Measurements from ENCODE around the gene ABCC1.

The ABCC1 gene

DNA sequence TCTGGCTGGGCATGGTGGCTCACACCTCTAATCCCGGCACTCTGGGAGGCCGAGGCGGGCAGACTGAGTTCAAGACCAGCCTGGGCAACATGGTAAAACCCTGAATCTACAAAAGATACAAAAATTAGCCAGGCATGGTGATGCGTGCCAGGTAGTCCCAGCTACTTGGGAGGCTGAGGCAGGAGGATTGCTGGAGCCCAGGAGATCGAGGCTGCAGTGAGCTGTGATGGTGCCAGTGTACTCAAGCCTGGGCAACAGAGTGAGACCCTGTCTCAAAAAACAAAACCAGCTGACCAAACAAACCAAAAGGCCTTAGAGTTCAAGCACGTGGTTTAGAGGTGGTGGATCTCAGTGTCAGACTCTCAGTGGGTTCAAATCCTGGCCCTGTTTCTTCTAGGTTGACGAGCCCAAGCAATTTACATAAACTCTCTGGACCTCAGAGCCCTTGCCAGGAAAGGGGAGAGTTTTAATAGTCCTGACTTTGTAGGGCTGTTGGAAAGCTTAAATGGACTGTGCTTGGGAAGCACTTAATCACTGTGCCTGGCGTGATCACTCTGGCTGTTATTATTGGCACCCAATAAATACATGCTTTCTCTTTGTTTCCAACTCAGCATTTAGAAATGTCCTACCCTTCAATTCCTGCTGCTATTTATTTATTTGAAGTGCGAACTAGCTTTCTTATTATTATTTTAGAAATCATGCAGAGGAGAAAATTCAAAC is 44.7 kb downstream of the ABCC1 start:
- no peak for DNase-seq

DNA sequence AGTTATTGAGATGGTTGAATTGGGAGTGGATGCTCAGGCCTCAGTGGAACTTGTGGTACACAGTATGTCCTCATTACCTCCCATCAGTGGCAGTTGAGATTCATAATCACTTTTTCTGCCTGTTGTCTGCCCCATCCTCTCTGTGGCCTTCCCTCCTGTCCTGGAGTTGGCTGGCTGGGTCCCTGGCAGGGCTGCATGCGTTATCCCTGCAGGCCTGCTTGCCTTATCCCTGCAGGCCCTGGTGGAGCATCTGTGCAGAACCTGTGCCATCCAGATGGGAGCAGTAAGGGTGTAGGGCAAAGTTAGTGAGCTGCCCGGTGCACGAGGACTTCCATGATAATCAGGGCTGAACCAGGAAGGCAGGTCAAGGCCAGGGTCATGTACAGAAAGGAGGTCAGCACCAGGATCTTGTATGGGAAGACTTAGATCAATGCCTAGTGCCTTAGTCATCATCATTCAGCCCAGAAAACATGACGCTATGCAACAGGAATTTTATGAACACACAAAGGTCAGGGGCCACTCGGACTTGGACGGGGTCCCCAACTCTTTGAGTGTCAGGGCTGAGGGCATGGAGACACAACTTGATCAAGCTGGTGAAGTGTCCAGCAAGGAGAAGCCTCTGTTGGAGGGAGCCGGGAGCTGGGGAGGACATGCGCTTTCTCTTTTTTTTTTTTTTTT is 47.2 kb downstream of the ABCC1 start:
- no peak for DNase-seq

DNA sequence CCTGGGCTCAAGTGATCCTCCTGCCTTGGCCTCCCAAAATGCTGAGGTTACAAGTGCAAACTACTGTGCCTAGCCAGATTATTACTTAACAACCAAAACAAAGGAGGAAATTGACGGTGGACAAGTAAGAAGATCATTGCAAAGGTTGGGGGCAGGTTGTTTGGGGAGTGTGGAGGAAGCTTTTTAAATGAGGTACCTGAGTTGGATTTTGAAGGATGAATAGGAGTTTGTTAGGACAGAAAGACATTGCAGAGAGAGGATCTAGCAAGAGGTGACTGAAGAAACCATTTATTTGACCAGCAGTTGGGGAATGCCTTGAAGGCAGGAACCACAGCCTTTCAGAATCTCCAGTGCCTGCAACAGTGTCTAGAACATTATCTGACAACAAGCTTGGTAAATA is 51.3 kb downstream of the ABCC1 start:
- DNase-seq, result no peak

DNA sequence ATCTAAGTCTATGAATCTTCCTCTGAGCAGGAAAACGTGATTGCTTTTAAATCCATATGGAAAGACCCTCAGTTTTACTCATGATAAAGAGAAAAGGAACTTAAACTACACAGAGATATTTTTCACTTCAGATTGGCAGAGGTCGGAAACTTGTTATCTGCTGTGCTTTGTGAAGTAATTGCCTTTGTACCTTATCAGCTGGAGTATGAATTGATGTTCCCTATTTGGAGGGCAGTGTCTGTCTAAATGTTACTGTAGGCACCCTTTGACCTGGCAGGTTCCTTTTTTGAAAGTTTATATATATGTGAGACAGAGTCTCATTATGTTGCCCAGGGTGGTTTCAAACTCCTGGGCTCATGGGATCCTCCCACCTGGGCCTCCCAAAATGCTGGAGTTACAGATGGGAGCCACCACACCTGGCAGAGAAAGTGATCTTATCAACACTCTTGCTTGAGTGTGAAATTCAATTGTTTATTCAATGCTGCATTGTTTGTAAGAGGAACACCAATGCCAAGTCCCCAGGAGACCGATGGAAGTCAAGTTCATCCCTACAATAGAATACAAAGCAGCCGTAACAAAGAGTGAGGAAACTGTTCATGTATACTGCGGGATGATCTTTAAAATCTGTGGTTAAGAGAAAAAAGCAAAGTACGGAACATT is 52.3 kb downstream of the ABCC1 start:
- DNase-seq, result no peak

DNA sequence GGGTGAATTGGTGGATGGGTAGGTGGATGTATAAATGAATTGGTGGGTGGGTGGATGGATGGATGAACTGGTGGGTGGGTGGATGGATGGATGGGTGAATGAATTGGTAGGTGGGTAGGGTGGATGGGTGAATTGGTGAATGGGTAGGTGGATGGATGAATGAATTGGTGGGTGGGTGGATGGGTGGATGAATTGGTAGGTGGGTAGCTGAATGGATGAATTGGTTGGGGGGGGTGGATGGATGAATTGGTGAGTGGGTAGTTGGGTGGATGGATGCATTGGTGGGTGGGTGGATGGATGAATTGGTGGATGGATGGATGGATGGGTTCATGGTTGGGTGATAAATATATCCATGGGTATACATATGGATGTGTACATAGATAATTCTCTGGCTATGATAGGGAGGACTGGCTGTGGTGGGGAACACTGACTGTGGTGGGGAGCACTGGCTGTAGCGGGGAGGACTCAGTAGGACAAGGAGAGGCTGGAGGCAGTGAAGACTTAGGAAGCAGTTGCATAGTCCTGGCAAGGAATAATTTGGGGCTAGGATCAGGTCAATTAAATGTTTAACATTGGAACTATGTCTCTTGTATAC is 54.4 kb downstream of the ABCC1 start:
- no peak for DNase-seq

DNA sequence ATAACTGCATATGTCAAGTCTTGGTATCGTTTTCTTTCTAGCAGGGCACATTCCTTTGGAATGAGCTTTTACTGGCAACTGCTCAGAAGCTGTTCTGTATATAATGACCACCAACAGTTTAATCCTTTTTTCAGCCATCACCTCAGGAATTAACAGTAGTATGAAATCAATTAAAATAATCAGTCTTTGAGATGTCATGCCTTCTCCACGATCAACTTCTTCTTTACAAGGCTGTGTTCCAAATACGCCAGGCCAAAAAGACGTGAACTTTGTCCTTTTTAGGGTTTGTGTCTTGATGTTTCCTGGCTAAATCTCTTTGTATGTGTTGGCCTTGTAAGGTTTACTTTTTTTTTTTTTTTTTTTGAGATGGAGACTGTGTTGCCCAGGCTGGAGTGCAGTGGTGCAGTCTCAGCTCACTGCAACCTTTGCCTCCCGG is 54.9 kb downstream of the ABCC1 start:
- no peak for DNase-seq

DNA sequence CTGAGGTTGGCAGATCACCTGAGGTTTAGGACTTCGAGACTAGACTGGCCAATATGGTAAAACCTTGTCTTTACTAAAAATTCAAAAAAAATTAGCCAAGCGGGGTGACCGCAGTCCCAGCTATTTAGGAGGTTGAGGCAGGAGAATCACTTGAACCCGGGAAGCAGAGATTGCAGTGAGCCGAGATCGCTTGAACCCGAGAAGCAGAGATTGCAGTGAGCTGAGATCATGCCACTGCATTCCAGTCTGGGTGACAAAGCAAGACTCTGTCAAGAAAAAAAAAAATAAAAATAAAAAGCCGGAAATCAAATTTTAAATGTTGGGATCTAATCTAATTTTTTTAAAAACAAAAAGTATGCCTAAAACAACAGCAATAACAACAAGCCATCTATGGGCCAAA is 56.3 kb downstream of the ABCC1 start:
- no peak for DNase-seq

DNA sequence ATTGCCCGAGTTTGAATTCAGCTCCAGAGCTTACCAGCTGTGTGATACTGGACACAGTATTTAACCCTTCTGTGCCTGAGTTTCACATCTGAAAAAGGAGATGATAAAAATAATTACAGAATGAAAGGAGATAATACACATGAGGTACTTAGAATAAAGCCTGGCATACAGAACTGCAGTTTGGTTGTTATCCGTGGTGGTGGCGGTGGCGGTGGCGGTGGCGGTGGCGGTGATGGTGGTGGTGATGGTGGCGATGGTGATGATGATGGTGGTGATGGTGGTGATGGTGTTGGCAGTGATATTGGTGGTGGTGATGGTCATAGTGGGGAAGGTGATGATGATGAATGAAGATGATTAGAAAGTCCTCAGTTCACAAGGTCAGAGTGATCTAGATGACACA is 57.2 kb downstream of the ABCC1 start:
- no peak for DNase-seq

DNA sequence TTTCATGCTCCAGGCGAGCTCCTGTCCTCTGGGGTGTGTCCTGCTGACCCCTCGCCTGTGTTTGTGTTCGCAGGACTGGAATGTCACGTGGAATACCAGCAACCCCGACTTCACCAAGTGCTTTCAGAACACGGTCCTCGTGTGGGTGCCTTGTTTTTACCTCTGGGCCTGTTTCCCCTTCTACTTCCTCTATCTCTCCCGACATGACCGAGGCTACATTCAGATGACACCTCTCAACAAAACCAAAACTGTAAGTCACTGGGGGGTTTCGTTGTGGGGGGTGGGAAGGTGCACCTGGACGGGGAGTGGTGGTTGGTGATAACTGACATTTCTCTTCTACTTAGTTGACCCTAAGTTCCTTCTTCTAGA is 58.3 kb downstream of the ABCC1 start:
- DNase-seq, result no peak

DNA sequence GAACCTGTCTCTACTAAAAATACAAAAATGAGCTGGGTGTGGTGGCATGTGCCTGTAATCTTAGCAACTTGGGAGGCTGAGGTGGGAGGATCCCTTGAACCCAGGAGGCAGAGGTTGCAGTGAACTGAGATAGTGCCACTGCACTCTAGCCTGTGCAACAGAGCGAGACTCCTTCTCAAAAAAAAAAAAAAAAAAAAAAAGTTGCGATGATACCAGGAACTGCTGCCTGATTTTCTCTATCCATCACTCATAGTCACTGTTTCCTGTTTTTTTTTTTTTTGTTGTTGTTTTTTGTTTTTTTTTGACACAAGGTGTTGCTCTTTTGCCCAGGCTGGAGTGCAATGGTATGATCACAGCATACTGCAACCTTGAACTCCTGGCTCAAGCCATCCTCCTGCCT is 59.2 kb downstream of the ABCC1 start:
- DNase-seq, result no peak

DNA sequence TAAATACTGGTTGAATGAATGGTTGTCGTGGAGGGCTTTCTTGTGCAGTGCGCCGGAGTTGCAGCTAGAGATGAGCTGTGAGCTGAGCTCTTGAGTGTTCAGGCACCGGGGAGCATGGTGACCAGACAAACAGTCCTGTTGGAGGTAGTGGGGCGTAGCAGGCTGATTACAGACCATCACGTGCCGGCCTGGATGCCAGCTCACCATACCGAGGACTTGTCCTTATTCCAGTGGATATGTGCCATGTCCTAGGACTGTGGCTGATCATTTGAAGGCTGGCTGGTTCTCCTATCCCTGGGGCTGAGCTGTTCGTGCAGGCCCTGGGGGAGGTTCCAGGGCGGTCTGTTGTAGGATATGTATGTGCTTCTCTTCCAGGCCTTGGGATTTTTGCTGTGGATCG is 60.0 kb downstream of the ABCC1 start:
- DNase-seq, result no peak

DNA sequence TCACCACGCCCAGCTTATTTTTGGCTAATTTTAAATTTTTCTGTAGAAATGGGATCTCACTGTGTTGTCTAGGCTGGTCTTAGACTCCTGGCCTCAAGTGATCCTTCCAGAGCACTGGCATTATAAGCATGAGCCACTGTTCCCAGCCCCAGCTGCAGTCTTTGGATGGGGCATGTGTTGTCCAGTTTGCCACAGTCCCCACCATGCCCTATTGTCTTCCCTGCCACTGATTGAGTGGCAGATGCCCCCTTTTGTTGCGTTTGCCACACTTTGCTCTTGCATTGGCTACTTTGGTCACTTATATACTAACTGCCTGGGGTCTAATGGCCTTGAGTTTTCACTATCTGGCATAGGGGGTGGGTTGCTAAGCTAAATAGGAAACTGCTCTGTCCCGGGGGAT is 60.8 kb downstream of the ABCC1 start:
- DNase-seq, result no peak

DNA sequence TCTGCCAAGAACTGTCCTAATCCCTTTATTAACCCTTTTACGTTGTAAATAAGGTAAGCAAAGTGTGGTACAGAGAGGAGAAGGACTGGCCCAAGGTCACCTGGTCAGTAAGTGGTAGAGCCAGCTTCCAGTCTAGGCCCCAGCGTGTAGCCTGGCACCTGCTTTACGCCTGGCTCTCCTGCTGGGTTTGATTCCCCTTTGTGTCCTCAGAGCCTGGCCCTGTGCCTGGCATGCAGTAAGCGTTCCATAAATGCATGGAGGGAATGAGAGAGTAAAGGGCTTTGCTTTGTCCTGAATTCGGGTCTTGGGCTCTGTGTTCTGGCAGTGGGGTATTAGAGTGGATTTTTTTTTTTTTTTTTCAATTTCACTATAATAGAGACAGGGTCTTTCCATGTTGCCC is 62.7 kb downstream of the ABCC1 start:
- DNase-seq, result no peak

DNA sequence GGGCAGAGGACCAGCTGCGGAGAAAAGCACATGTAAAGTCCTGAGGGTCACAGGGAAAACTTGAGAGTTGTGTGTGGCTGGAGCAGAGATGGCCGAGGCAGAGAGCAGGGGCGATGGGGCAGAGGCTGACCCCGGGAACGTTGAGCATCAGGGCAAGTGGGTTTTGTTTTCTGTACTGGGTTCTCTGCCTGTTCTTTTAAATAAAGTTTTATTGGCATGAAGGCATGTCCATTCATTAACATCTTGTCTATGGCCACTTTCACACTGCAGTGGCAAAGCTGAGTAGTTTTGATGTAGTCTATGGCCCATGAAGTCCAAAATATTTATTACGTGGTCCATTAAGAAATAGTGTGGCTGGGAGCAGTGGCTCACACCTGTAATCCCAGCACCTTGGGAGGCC is 64.4 kb downstream of the ABCC1 start:
- DNase-seq, result no peak

DNA sequence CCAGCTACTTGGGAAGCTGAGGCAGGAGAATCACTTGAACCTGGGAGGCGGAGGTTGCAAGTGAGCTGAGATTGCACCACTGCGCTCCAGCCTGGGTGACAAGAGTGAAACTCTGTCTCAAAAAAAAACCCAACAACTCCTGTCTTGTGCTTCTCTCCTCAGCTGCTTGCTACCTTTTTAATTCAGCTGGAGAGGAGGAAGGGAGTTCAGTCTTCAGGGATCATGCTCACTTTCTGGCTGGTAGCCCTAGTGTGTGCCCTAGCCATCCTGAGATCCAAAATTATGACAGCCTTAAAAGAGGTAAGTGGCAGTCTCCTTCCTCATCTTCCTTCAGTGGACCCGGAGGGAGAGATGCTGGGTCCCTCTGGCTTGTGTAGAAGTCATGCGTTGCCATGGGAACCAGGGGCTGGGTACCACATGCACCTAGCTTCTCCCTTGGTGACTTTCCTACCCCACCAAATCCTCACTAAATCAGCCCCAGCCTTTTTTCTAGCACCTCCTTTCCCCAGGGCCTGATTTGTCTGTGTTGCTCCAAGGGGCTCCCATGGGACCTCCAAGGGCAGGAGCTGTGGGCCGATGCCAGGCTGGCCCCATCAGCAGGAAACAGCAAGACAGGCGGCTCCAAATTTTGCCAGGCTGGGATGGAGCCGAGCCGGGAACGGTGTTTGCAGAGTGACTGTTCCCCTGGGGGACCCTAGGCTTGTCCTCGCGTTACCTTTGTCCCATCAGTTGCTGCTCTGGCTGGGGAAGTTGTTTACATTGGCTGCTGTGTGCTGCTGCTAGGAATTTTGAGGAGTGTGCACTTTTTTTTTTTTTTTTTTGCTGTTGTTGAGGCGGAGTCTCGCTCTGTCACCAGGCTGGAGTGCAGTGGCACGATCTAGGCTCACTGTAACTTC is 65.2 kb downstream of the ABCC1 start:
- DNase-seq, result no peak

DNA sequence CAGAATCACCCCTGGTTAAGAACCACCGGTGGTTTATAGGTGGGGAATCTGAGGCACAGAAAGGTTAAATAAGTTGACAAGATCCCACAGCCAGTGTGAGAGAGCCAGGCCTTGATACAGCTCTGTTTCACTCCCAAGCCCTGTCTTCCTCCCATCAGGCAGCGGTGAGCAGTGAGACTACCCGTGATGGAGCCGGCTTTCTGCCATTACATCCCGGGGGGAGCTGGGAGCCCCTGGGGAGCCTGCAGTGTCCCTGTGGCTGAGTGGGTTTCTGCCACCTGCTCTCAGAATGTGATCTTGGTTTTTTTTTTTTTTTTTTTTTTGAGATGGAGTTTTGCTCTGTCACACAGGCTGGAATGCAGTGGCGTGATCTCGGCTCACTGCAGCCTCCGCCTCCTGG is 66.4 kb downstream of the ABCC1 start:
- DNase-seq, result no peak

DNA sequence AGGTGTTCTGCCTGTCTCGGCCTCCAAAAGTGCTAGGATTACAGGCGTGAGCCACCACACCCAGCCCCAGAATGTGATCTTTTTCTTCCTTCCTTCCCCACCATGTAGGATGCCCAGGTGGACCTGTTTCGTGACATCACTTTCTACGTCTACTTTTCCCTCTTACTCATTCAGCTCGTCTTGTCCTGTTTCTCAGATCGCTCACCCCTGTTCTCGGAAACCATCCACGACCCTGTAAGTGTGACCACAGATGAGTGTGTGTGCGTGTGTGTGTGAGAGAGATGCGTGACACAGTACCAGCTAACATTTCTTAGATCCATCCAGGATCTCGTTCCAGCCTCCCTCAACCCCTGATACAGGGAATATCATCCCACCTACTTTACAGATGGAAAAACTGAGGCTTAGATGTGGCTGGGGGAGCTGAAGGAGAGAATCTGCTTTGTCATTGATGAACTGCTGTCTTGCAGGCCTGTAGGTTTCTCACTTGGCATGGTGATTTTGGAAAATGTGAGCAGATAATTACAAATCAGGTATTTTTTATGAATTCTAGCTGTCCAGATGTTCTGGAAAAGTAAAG is 67.1 kb downstream of the ABCC1 start:
- no peak for DNase-seq

DNA sequence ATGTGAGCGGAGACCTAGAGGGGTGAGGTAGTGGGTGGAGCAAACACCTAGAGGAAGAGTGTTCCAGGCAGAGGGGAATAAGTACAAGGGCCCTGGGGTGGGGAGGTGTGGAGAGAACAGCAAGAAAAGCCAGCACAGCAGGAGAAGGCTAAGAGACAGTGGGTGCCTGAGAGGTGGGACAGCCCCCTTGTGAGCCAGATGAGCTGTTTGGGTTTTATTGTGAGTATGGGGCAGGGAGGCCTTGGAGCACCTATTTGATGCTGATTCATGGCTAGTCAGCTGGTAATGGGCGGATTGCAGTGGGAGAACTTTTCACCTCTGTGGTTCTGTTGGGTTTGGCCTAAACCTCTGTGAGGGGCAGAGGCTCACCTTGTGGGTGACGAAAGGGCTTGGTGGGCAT is 68.4 kb downstream of the ABCC1 start:
- no peak for DNase-seq

DNA sequence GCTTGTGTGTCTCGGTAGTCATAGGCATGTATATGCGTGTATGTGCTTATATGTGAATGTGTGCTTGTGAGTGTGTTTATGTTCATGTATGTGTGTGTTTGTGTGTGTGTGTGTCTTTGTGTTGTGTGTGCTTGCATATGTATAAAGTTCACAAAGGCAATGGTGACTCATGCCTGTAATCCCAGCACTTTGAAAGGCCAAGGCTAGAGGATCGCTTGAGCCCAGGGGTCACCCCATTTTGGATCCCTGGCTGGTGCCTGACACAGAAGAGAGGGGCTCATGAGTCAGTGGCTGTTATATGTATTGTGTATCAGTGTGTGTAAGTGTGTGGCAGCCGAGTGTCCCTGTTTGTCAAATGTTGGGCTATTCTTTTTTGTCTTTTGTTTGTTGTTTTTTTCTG is 69.3 kb downstream of the ABCC1 start:
- no peak for DNase-seq

DNA sequence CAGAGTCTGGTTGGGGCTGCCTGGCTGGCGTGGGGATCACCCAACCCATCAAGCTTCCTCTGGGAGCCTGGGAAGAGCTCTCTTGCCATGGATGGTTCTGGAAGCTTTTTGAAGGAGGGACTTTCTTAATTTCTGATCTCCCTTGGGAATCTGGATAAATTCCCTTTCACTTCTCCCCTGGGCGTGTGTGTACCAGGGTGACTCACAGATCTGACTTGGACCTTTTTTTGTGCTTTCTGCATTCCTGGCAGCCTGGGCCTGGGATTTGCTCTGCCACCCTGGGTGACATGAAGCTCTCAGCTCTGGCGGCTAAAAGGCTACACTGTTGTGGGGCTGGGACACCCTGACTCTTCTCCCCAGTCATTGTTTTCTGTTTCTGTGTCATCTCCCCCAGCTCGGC is 70.1 kb downstream of the ABCC1 start:
- DNase-seq, result no peak

DNA sequence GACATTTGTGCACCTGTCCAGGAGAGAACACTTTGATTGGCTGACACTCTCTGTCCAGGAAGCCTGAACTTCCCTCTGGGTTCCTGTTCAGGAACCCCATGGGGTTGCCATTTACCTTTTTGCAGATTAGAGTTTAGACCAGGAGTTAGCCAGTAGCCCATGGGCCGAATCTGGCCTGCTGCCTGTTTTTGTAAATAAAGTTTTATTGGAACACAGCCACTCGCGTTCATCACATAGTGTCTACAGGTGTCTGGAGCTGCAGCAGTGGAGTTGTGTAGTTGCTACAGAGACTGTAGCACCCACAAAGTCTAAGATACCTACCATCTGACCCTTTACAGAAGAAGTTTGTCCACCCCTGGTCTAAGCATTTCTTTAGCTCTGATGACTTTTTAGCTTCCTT is 70.9 kb downstream of the ABCC1 start:
- no peak for DNase-seq

DNA sequence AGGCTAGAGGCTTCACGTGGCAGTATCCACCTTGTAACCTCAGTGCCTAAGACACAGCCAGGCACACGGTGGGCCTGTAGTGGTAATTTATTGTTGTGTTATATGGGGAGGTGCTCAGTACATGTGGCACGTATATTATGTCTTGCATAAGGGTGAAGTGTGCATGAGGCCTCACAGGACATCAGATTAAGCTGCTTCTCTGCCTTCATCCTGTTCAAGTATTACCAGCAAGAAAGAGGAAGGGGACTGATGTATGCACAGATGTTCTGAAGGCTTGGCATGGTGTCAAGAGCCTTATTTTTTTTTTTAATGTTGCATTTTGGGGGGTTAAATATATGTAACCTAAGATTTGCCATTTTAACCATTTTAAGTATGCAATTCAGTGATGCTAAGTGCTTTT is 71.6 kb downstream of the ABCC1 start:
- no peak for DNase-seq

DNA sequence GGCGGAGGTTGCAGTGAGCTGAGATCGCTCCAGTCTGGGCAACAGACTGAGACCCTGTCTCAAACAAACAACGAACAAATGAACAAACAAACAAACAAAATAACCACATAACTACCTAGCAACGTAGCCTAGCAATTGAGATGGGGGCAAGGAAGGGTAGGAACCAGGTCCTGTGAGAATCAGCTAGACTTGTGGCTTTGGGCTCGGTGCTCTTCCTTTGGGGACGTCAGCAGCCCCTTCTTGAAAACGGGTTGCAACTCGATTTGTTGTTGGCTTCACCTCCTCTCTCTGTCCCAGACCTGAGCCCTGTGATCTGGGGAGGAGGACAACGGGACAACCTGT is 72.2 kb downstream of the ABCC1 start:
- no peak for DNase-seq

Data from effector CD4-positive, alpha-beta T cell (primary cell).